HEK293 (cell line): Measurements from ENCODE around the gene RPS27.

Experiments
- KLF17 ChIP-seq: fragments of 450-650 bp; formaldehyde crosslinking; IDR thresholded peaks from 2 replicates; pipeline ENCODE4 v1.5.1; 2016; ENCODE audit warnings: missing biosample characterization, missing genetic modification characterization
- PRDM1 ChIP-seq: fragments of 450-650 bp; formaldehyde crosslinking; IDR thresholded peaks from 2 replicates; pipeline ENCODE4; 2016; ENCODE audit warnings: missing biosample characterization, missing genetic modification characterization
- PRDM6 ChIP-seq: fragments of 450-650 bp; formaldehyde crosslinking; IDR thresholded peaks from 2 replicates; pipeline ENCODE4 v1.5.1; 2017; ENCODE audit warnings: missing biosample characterization, missing genetic modification characterization
- RBAK ChIP-seq: fragments of 450-650 bp; formaldehyde crosslinking; IDR thresholded peaks from 2 replicates; pipeline ENCODE4 v1.5.1; 2016; ENCODE audit warnings: missing biosample characterization, missing genetic modification characterization
- REST ChIP-seq: fragments of 450-650 bp; formaldehyde crosslinking; IDR thresholded peaks from 2 replicates; pipeline ENCODE4 v1.5.1; 2016; ENCODE audit warnings: missing biosample characterization, missing genetic modification characterization
- SCRT2 ChIP-seq: fragments of 450-650 bp; formaldehyde crosslinking; IDR thresholded peaks from 2 replicates; pipeline ENCODE4 v1.5.1; 2016; ENCODE audit warnings: missing biosample characterization, missing genetic modification characterization
- SP3 ChIP-seq: fragments of 450-650 bp; formaldehyde crosslinking; IDR thresholded peaks from 2 replicates; pipeline ENCODE4 v1.5.1; 2016; ENCODE audit warnings: missing biosample characterization, missing genetic modification characterization
- ZBTB21 ChIP-seq: fragments of 450-650 bp; formaldehyde crosslinking; IDR thresholded peaks from 2 replicates; pipeline ENCODE4 v1.5.1; 2017; ENCODE audit warnings: missing biosample characterization, missing genetic modification characterization
- ZBTB44 ChIP-seq: fragments of 450-650 bp; IDR thresholded peaks from 2 replicates; pipeline ENCODE4 v1.5.1; 2018; ENCODE audit warnings: missing biosample characterization, mild to moderate bottlenecking, missing genetic modification characterization
- ZBTB8A ChIP-seq: fragments of 450-650 bp; formaldehyde crosslinking; IDR thresholded peaks from 2 replicates; pipeline ENCODE4 v1.5.1; 2016; ENCODE audit warnings: missing biosample characterization, missing genetic modification characterization
- ZNF280C ChIP-seq: fragments of 450-650 bp; formaldehyde crosslinking; IDR thresholded peaks from 2 replicates; pipeline ENCODE4 v1.5.1; 2016; ENCODE audit warnings: missing biosample characterization, missing genetic modification characterization
- ZNF521 ChIP-seq: fragments of 450-650 bp; formaldehyde crosslinking; IDR thresholded peaks from 2 replicates; pipeline ENCODE4 v1.5.1; 2017; ENCODE audit warnings: missing biosample characterization, mild to moderate bottlenecking, missing genetic modification characterization
- ZNF555 ChIP-seq: fragments of 450-650 bp; formaldehyde crosslinking; conservative IDR thresholded peaks from 2 replicates; pipeline ENCODE4 v1.5.1; 2017; ENCODE audit warnings: missing biosample characterization, mild to moderate bottlenecking, missing genetic modification characterization, inconsistent platforms
- ZNF623 ChIP-seq: fragments of 450-650 bp; formaldehyde crosslinking; IDR thresholded peaks from 2 replicates; pipeline ENCODE4 v1.5.1; 2016; ENCODE audit warnings: missing biosample characterization, missing genetic modification characterization
- ZNF639 ChIP-seq: fragments of 450-650 bp; formaldehyde crosslinking; IDR thresholded peaks from 2 replicates; pipeline ENCODE4 v1.5.1; 2016; ENCODE audit warnings: missing biosample characterization, missing genetic modification characterization
- ZNF658 ChIP-seq: fragments of 450-650 bp; formaldehyde crosslinking; IDR thresholded peaks from 2 replicates; pipeline ENCODE4; 2016; ENCODE audit warnings: missing biosample characterization, missing genetic modification characterization
- ZNF664 ChIP-seq: fragments of 450-650 bp; formaldehyde crosslinking; IDR thresholded peaks from 2 replicates; pipeline ENCODE4 v1.5.1; 2016; ENCODE audit warnings: missing biosample characterization, missing genetic modification characterization
- ZNF747 ChIP-seq: fragments of 450-650 bp; formaldehyde crosslinking; IDR thresholded peaks from 2 replicates; pipeline ENCODE4 v1.5.1; 2016; ENCODE audit warnings: missing biosample characterization, missing genetic modification characterization
- ZNF785 ChIP-seq: fragments of 450-650 bp; formaldehyde crosslinking; IDR thresholded peaks from 2 replicates; pipeline ENCODE4 v1.5.1; 2016; ENCODE audit warnings: missing biosample characterization, missing genetic modification characterization
- ZNF843 ChIP-seq: fragments of 450-650 bp; formaldehyde crosslinking; IDR thresholded peaks from 2 replicates; pipeline ENCODE4 v1.5.1; 2016; ENCODE audit warnings: missing biosample characterization, missing genetic modification characterization
- ZSCAN30 ChIP-seq: fragments of 450-650 bp; IDR thresholded peaks from 2 replicates; pipeline ENCODE4 v1.5.1; 2018; ENCODE audit warnings: missing biosample characterization, mild to moderate bottlenecking, missing genetic modification characterization, moderate library complexity

RPS27 gene

GRCh38 chr1:153958111-153958960, 32.2 kb upstream of the RPS27 start, which contains the start of gene CRTC2 (continued):
- TF ChIP-seq ZNF785 (tag by site-specific recombination) (no peak), ZNF555 (tag by site-specific recombination) (no peak), ZNF521 (tag by site-specific recombination) (no peak), ZNF843 (tag by site-specific recombination) (peak; percentile 29; the same call in 1 of the 2 replicates), KLF17 (peak; percentile 81), ZNF664 (tag by site-specific recombination) (no peak), ZNF658 (tag by site-specific recombination) (no peak), ZBTB21 (tag by site-specific recombination) (no peak), RBAK (tag by site-specific recombination) (no peak), ZNF747 (tag by site-specific recombination) (no peak), REST (peak; percentile 50; the same call in 1 of the 2 replicates), SP3 (tag by site-specific recombination) (peak; percentile 100), ZNF280C (tag by site-specific recombination) (no peak), ZSCAN30 (tag by site-specific recombination) (peak; percentile 90), ZNF623 (no peak), ZBTB44 (tag by site-specific recombination) (no peak), PRDM1 (tag by site-specific recombination) (peak; percentile 96), PRDM6 (tag by site-specific recombination) (no peak), SCRT2 (tag by site-specific recombination) (peak; percentile 100), ZBTB8A (tag by site-specific recombination) (peak; percentile 36; the same call in 1 of the 2 replicates), ZNF639 (tag by site-specific recombination) (no peak)
